B cell (primary cell): Measurements from ENCODE around the gene SEH1L. TPM values are rescaled to one million over a fixed set of nuclear protein-coding genes. Genes with fewer than 3 reads are reported as not detected.

Source experiments
- ATAC-seq: fragments of 200-7000 bp; cut with Tn5 transposase; one replicate; pipeline ENCODE4 v1.10.0; 2021; ENCODE audit warnings: low read depth, mild to moderate bottlenecking, moderate number of reproducible peaks, moderate library complexity
- CTCF ChIA-PET: fragments of 350-600 bp; sonication (Branson Sonifier 250); formaldehyde crosslinking; loops from one replicate; lab custom pipeline; 2021; ENCODE audit warnings: antibody characterized with exemption, inconsistent platforms; lab: Charles Lee
- POLR2A ChIA-PET: fragments of 350-600 bp; sonication (Branson Sonifier 250); formaldehyde crosslinking; loops from one replicate; lab custom pipeline; 2021; ENCODE audit warnings: antibody characterized with exemption; lab: Charles Lee
- DNase-seq: peaks from one replicate; pipeline ENCODE4 v3.0.0; 2013
- H2AFZ ChIP-seq: 2 replicates; pipeline ENCODE4 v1.6.1; 2012; ENCODE audit warnings: mild to moderate bottlenecking, low read depth, low read length; ENCODE audit not compliant: insufficient read depth, poor library complexity, severe bottlenecking
- H3K27ac ChIP-seq, 2 donors: 1 replicate in 1 of 2; 2 replicates in 1 of 2; pipeline ENCODE4 v1.5.1; 2012 to 2013; ENCODE audit warnings: low read length in 2 of 2, mild to moderate bottlenecking in 2 of 2, moderate library complexity in 1 of 2
- H3K27me3 ChIP-seq, 4 experiments: fragments of 200-600 bp in 1 of 4; sonication (generic) in 1 of 4; replicated peaks in 1 of 4; 1 replicate in 2 of 4; 2 replicates in 2 of 4; pipeline versions ENCODE4 v1.6.1 to v1.7.0; 2013 to 2016; ENCODE audit warnings: low read length in 3 of 4, mild to moderate bottlenecking in 2 of 4, mixed read lengths in 1 of 4, moderate library complexity in 1 of 4; ENCODE audit not compliant: insufficient read depth in 4 of 4, control insufficient read depth in 3 of 4; ENCODE audit errors: control extremely low read depth in 1 of 4
- H3K36me3 ChIP-seq, 2 experiments: replicated peaks in 1 of 2; 1 replicate in 1 of 2; 2 replicates in 1 of 2; pipeline versions ENCODE4 v1.6.1 to v1.7.1; 2013; ENCODE audit warnings: low read length in 1 of 2; ENCODE audit not compliant: insufficient read depth in 2 of 2, control insufficient read depth in 1 of 2; ENCODE audit errors: control extremely low read depth in 1 of 2, extremely low read depth in 1 of 2
- H3K4me1 ChIP-seq, 2 donors: fragments of 200-600 bp in 1 of 2; sonication (generic) in 1 of 2; 1 replicate in 1 of 2; 2 replicates in 1 of 2; pipeline versions ENCODE4 v1.5.1 to v1.6.1; 2013 to 2017; ENCODE audit warnings: low read length in 2 of 2; ENCODE audit not compliant: control insufficient read depth in 2 of 2, insufficient read depth in 2 of 2
- H3K4me2 ChIP-seq: replicated peaks from 2 replicates; pipeline ENCODE3; 2012; ENCODE audit warnings: mild to moderate bottlenecking, low read depth, low read length; ENCODE audit not compliant: poor library complexity, severe bottlenecking
- H3K4me3 ChIP-seq, 5 experiments: fragments of 200-600 bp in 1 of 5; sonication (generic) in 1 of 5; 1 replicate in 3 of 5; 2 replicates in 2 of 5; pipeline versions ENCODE4 v1.5.1 to v1.7.0; 2011 to 2016; ENCODE audit warnings: low read length in 4 of 5, mild to moderate bottlenecking in 4 of 5, low read depth in 2 of 5, control low read depth in 1 of 5, moderate library complexity in 1 of 5; ENCODE audit not compliant: insufficient read depth in 1 of 5; ENCODE audit errors: control extremely low read depth in 1 of 5, extremely low read depth in 1 of 5
- H3K79me2 ChIP-seq: fragments of 200-600 bp; sonication (generic); one replicate; pipeline ENCODE4 v1.6.0; 2016; ENCODE audit warnings: low read length; ENCODE audit not compliant: control insufficient read depth, insufficient read depth
- H3K9ac ChIP-seq: fragments of 200-600 bp; sonication (generic); 2 replicates; pipeline ENCODE4 v1.6.1; 2017; ENCODE audit warnings: mild to moderate bottlenecking, low read length, moderate library complexity
- H3K9me3 ChIP-seq, 3 donors: one replicate each; pipeline versions ENCODE4 v1.6.1 to v1.7.1; 2013; ENCODE audit warnings: low read length in 2 of 3; ENCODE audit not compliant: control insufficient read depth in 2 of 3, insufficient read depth in 1 of 3; ENCODE audit errors: control extremely low read depth in 1 of 3
- H4K20me1 ChIP-seq: 2 replicates; pipeline ENCODE4 v1.6.0; 2012; ENCODE audit warnings: mild to moderate bottlenecking, low read length; ENCODE audit not compliant: insufficient read depth, control insufficient read depth, poor library complexity, severe bottlenecking
- H3K27ac Mint-ChIP-seq: one replicate; pipeline ENCODE4 v1.8.0; 2021; ENCODE audit warnings: mixed read lengths
- H3K27me3 Mint-ChIP-seq: one replicate; pipeline ENCODE4 v1.8.0; 2021; ENCODE audit warnings: mixed read lengths
- H3K4me1 Mint-ChIP-seq: one replicate; pipeline ENCODE4 v1.8.0; 2021; ENCODE audit warnings: mixed read lengths
- H3K4me3 Mint-ChIP-seq: one replicate; pipeline ENCODE4 v1.8.0; 2021; ENCODE audit warnings: mixed read lengths
- H3K9me3 Mint-ChIP-seq: one replicate; pipeline ENCODE4 v1.8.0; 2022; ENCODE audit warnings: mixed read lengths; ENCODE audit not compliant: insufficient read depth
- EZH2 ChIP-seq: IDR thresholded peaks from 2 replicates; pipeline ENCODE4 v1.6.1; 2012; ENCODE audit warnings: borderline replicate concordance, low read depth, mild to moderate bottlenecking, moderate library complexity, low read length; ENCODE audit not compliant: insufficient read depth, poor library complexity, severe bottlenecking
- WGBS: methylation state at CpG from one replicate; pipeline ENCODE4 v1.1.5; 2013; ENCODE audit warnings: missing lambda C conversion rate; ENCODE audit not compliant: insufficient coverage; 5-methylcytosine and 5-hydroxymethylcytosine counted together
- intact Hi-C: fragments of 100-400 bp; cut with micrococcal nuclease; formaldehyde crosslinking; loops from one replicate; pipeline ENCODE4 v1.10.0; 2022
- polyA plus RNA-seq: library from polyadenylated mRNA; depleted of rRNA; stranded (reverse); fragments of >200 nt; gene quantifications from 2 replicates; pipeline ENCODE4 v1.2.3, GENCODE V29; 2012
- total RNA-seq, 2 donors: library from RNA; stranded (reverse); fragments of 120-200 nt in 1 of 2; gene quantifications; 1 replicate in 1 of 2; 2 replicates in 1 of 2; pipeline versions ENCODE4 v1.2.3 to v1.2.4, GENCODE V29; 2013 to 2022
- TF ChIP-seq, protein P1 (sequence below): fragments of 200-600 bp; IDR thresholded peaks from one replicate; pipeline ENCODE4 v1.8.0; 2022; ENCODE audit warnings: antibody characterized with exemption, mild to moderate bottlenecking

SEH1L gene
- total and polyA plus RNA-seq, 2 donors (not counting 1 experiment from before 2014, with no cell fraction given), result 8.7 to 46.4 TPM

GRCh38 chr18:13022644-13023043 lies 74.8 kb downstream of the SEH1L start:
- H3K4me1 Mint-ChIP-seq, result peaks cover 6% of the 10 kb centered on the region

DNA sequence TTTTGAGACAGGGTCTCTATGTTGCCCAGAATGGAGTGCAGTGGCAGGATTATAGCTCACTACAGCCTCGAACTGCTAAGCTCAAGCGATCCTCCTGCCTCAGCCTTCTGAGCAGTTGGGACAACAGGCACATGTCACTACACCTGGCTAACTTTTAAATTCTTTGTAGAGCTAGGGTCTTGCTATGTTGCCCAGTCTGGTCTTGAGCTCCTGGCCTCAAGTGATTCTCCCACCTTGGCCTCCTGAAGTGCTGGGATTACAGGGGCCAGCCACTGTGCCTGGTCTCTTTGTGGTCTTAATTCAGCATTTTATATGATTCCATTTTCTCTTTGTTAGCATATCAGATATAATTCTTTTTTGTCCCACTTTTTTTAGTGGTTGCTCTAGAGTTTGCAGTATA lies 77.4 kb downstream of the SEH1L start:
- H3K79me2 ChIP-seq, result peaks cover 16% of the 10 kb centered on the region
- H3K27ac ChIP-seq, result no peak overlapping the region
- CTCF ChIA-PET, result no interaction called here
- POLR2A ChIA-PET, result no interaction called here
- peaks cover 0 to 3% (median 0%) of the 10 kb centered on the region in 3 donors for H3K9me3 ChIP-seq
- Mint-ChIP-seq H3K9me3 (peaks cover 2% of the 10 kb centered on the region), H3K27ac (no peak overlapping the region), H3K4me1 (peaks cover 6% of the 10 kb centered on the region), H3K27me3 (no peaks in the 10 kb centered on the region), H3K4me3 (no peak overlapping the region)
- ATAC-seq (no peak), DNase-seq (no peak)
- TF ChIP-seq, protein P1, sequence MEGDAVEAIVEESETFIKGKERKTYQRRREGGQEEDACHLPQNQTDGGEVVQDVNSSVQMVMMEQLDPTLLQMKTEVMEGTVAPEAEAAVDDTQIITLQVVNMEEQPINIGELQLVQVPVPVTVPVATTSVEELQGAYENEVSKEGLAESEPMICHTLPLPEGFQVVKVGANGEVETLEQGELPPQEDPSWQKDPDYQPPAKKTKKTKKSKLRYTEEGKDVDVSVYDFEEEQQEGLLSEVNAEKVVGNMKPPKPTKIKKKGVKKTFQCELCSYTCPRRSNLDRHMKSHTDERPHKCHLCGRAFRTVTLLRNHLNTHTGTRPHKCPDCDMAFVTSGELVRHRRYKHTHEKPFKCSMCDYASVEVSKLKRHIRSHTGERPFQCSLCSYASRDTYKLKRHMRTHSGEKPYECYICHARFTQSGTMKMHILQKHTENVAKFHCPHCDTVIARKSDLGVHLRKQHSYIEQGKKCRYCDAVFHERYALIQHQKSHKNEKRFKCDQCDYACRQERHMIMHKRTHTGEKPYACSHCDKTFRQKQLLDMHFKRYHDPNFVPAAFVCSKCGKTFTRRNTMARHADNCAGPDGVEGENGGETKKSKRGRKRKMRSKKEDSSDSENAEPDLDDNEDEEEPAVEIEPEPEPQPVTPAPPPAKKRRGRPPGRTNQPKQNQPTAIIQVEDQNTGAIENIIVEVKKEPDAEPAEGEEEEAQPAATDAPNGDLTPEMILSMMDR, result no peak
- TF ChIP-seq EZH2, result no peak
- 93% methylated on average over 2 of the region's 2 CpGs for WGBS
- no peaks in the 10 kb centered on the region for H3K27me3 ChIP-seq
- H4K20me1 ChIP-seq, result no peaks in the 10 kb centered on the region
- no peak overlapping the region for H3K9ac ChIP-seq
- no peak overlapping the region for H3K4me2 ChIP-seq
- no peaks in the 10 kb centered on the region for H3K4me1 ChIP-seq
- H2AFZ ChIP-seq, result no peak overlapping the region
- H3K36me3 ChIP-seq, result peaks cover 25 to 58% of the 10 kb centered on the region in 2 experiments
- intact Hi-C loops, result no loop called here
- no peak overlapping the region for H3K4me3 ChIP-seq

More at GRCh38 chr18:13022644-13023043, 74.8 kb downstream of the SEH1L start:
- H3K4me3 Mint-ChIP-seq, result no peak overlapping the region
- no peak overlapping the region for H2AFZ ChIP-seq
- peaks cover 16 to 48% of the 10 kb centered on the region in 2 experiments for H3K36me3 ChIP-seq
- ATAC-seq, result no peak
- peaks cover 16% of the 10 kb centered on the region for H3K79me2 ChIP-seq
- intact Hi-C loops, result no loop called here
- CTCF ChIA-PET, result interaction anchor here (0.7 kb wide), 1 partner anchor 31 kb away, joined by 3 read pairs; no protein-coding TSS in a partner anchor
- no peak overlapping the region for H3K27ac Mint-ChIP-seq
- H3K27me3 Mint-ChIP-seq, result no peaks in the 10 kb centered on the region
- H4K20me1 ChIP-seq, result no peaks in the 10 kb centered on the region
- H3K9ac ChIP-seq, result no peak overlapping the region
- H3K27me3 ChIP-seq, result no peaks in the 10 kb centered on the region
- no peak overlapping the region for H3K4me3 ChIP-seq
- H3K9me3 ChIP-seq, result peaks cover 0 to 3% (median 0%) of the 10 kb centered on the region in 3 donors
- POLR2A ChIA-PET, result no interaction called here
- DNase-seq, result no peak
- H3K4me1 ChIP-seq, result no peaks in the 10 kb centered on the region
- H3K9me3 Mint-ChIP-seq, result peaks cover 2% of the 10 kb centered on the region
- TF ChIP-seq, protein P1, result no peak
- no peak for TF ChIP-seq EZH2
- no peak overlapping the region for H3K4me2 ChIP-seq
- H3K27ac ChIP-seq, result no peak overlapping the region
